Measurements from ENCODE around the gene C1orf232. TPM values are rescaled to one million over a fixed set of nuclear protein-coding genes. Genes with fewer than 3 reads are reported as not detected.

The C1orf232 gene
- total RNA-seq, 1 donor from 2014 or later: not detected

DNA sequence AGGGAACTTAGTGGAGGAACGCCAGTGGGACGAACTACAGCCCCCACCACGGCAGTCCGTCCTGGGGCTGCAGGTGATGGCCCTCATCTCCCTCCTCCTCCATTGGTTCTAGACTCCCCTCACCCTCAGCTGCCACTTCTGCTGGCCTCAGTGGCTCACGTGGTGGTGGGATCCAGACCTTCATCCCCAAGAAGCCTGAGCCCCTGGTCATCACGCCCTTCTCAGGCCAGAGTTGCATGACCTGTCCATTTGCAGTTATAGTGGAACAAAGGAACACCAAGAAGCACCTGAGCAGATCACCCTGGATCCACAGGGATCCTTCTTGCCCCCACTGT is 22.8 kb downstream of the C1orf232 start:
- DNase-seq (ENCODE audit: low spot score): peak; percentile 29

GRCh38 chr1:26145041-26145959 is 23.5 kb downstream of the C1orf232 start:
- TF ChIP-seq CTCF (IDR thresholded peaks at IDR 0.05): peak; percentile 91
- H3K4me1 Mint-ChIP-seq (ENCODE audit: low read depth): no peaks in the 10 kb centered on the region
- H3K27ac Mint-ChIP-seq (ENCODE audit: unreplicated experiment): no peak overlapping the region
- H3K4me3 Mint-ChIP-seq (ENCODE audit: unreplicated experiment): no peak overlapping the region
- H3K9me3 Mint-ChIP-seq (ENCODE audit: low read depth): no peaks in the 10 kb centered on the region
- DNase-seq (ENCODE audit: low spot score): no peak
- H3K27me3 Mint-ChIP-seq (ENCODE audit: low read depth): peaks cover 4% of the 10 kb centered on the region
- H3K36me3 Mint-ChIP-seq (ENCODE audit: low read depth): no peaks in the 10 kb centered on the region

More for the DNA sequence above, 22.8 kb downstream of the C1orf232 start:
- no peak overlapping the region for H3K27ac Mint-ChIP-seq (ENCODE audit: unreplicated experiment)
- H3K9me3 Mint-ChIP-seq (ENCODE audit: low read depth): no peaks in the 10 kb centered on the region
- no peaks in the 10 kb centered on the region for H3K36me3 Mint-ChIP-seq (ENCODE audit: low read depth)
- no peak overlapping the region for H3K4me3 Mint-ChIP-seq (ENCODE audit: unreplicated experiment)
- no peaks in the 10 kb centered on the region for H3K4me1 Mint-ChIP-seq (ENCODE audit: low read depth)
- TF ChIP-seq CTCF (IDR thresholded peaks at IDR 0.05): no peak
- peaks cover 4% of the 10 kb centered on the region for H3K27me3 Mint-ChIP-seq (ENCODE audit: low read depth)

GRCh38 chr1:26142159-26142558 is 26.6 kb downstream of the C1orf232 start:
- peak; percentile 25 for DNase-seq (ENCODE audit: low spot score)
- Mint-ChIP-seq H3K36me3 (ENCODE audit: low read depth) (no peaks in the 10 kb centered on the region), H3K4me3 (ENCODE audit: unreplicated experiment) (no peak overlapping the region), H3K27ac (ENCODE audit: unreplicated experiment) (no peak overlapping the region), H3K9me3 (ENCODE audit: low read depth) (no peaks in the 10 kb centered on the region), H3K27me3 (ENCODE audit: low read depth) (peaks cover 2% of the 10 kb centered on the region), H3K4me1 (ENCODE audit: low read depth) (no peaks in the 10 kb centered on the region)
- TF ChIP-seq CTCF (IDR thresholded peaks at IDR 0.05): peak; percentile 27

GRCh38 chr1:26138974-26139558 is 29.7 kb downstream of the C1orf232 start:
- H3K9me3 Mint-ChIP-seq (ENCODE audit: low read depth): peaks cover 9% of the 10 kb centered on the region
- no peak overlapping the region for H3K27ac Mint-ChIP-seq (ENCODE audit: unreplicated experiment)
- no peaks in the 10 kb centered on the region for H3K4me1 Mint-ChIP-seq (ENCODE audit: low read depth)
- peaks cover 2% of the 10 kb centered on the region for H3K27me3 Mint-ChIP-seq (ENCODE audit: low read depth)
- no peak for TF ChIP-seq CTCF (IDR thresholded peaks at IDR 0.05)
- DNase-seq (ENCODE audit: low spot score): no peak
- H3K36me3 Mint-ChIP-seq (ENCODE audit: low read depth): no peaks in the 10 kb centered on the region
- no peak overlapping the region for H3K4me3 Mint-ChIP-seq (ENCODE audit: unreplicated experiment)

DNA sequence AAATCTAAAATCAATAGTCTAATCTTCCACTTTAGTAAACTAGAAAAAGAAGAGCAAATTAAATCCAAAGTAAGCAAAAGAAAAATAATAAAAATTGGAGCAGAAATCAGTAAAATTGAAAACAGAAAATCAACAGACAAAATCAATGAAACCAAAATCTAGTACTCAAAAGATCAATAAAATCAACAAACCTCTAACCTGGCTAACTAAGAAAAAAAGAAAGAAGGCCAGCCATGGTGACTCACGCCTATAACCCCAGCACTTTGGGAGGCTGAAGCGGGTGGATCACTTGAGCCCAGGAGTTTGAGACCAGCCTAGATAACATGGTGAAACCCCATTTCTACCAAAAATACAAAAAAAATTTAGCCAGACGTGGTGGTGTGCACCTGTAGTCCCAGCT is 34.3 kb downstream of the C1orf232 start:
- Mint-ChIP-seq H3K36me3 (ENCODE audit: low read depth) (no peaks in the 10 kb centered on the region), H3K4me1 (ENCODE audit: low read depth) (no peaks in the 10 kb centered on the region), H3K27ac (ENCODE audit: unreplicated experiment) (no peak overlapping the region), H3K9me3 (ENCODE audit: low read depth) (peaks cover 9% of the 10 kb centered on the region), H3K27me3 (ENCODE audit: low read depth) (no peaks in the 10 kb centered on the region), H3K4me3 (ENCODE audit: unreplicated experiment) (no peak overlapping the region)
- no peak for DNase-seq (ENCODE audit: low spot score)
- no peak for TF ChIP-seq CTCF (IDR thresholded peaks at IDR 0.05)

All from chondrocyte (in vitro differentiated cells).